GM19035 (cell line): ENCODE results near the gene IDNK.
A peak's percentile ranks its signal among the peaks of the same experiment; 100 is the strongest.
"Not testable (repeated sequence)": the region's sequence is repeated elsewhere in the genome, so short reads cannot be mapped to it uniquely, and the experiment has no call there.

Experiments used
- ATAC-seq: cut with Tn5 transposase; IDR thresholded peaks from one replicate; pipeline ENCODE4 v1.9.1; 2021; ENCODE audit not compliant: unreplicated experiment

Gene IDNK

GRCh38 chr9:83622939-83623678, at the start of gene IDNK:
IDNK (plus strand) TSS chr9:83623143; CDS start chr9:83623172, 29 bp downstream.
- ATAC-seq, result peak; percentile 86

DNA sequence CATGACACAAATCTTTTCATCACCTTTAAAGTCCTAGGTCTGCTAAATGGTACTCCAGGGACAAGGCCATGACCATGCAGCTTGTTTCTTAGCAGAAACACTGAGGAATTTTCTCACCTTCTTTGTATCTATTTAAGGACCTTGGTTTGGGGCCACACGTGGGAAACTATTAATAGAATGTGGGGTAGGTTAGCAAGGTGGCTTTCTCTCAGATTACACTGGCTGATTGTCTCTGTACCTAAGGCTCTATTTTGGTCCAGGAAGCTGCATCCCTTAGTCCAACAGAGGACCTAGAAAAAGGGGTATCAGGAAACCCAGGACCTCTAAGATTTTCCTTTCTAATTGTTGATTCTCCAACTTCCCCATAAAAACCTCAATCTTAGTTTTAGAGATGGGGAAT, 48.5 kb upstream of the IDNK start:
- no peak for ATAC-seq

GRCh38 chr9:83582029-83582428, 40.9 kb upstream of the IDNK start:
- no peak for ATAC-seq

DNA sequence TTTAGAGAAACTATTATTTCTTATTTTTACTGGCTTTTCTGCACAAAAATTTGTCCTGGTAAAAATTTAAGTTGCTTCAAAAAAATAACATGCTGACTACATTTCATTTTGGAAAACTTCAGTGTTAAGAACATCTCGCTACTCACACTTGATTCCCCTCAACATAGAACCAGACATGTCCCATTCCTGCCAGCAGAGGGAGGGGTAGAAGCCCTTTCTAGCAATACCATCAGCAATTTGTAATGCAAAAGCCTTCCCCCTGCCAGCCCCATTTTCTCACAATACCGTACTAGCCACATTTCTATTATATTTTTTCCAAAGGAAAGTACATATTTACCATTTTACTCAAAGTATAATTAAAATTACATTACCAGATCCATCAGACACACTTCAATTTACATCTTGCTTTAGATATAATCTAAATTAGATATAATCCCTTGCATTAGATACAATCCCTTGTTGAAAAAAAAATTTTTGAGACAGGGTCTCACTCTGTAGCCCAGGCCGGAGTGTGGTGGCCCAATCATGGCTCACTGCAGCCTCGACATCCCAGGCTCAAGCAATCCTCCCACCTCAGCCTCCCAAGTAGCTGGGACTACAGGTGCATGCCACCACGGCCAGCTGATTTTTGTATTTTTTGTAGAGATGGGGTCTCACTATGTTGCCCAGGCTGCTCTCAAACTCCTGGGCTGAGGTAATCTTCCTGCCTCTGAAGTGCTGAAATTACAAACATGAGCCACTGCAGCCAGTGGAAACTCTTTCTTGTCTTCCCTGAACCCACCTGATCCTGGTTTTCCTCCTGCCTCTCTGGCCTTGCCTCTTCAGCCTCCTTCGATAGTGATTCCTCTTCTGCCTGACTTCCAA, 39.6 kb upstream of the IDNK start:
- ATAC-seq, result no peak

DNA sequence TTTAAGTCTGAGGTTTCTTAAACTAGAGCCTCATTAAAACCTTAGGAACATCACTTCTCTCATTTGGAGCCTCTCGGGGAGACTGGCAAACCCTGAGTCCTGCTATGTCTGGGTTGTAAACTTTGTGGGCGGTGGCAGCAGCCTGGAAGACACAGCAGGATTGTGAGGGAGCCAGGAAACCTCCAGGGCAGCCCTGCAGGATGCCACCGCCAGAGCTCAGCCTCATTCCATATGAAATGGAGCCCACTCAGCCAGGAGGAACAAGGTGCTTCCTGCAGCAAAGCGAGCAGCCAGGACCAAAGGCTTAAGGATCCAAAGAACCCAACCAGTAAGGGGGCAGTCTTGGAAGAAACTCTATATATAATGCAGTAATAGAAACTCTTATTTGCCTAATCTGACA, 37.9 kb upstream of the IDNK start:
- ATAC-seq, result no peak

- ATAC-seq, result no peak
Measured at GRCh38 chr9:83588256-83588655, 34.7 kb upstream of the IDNK start.

DNA sequence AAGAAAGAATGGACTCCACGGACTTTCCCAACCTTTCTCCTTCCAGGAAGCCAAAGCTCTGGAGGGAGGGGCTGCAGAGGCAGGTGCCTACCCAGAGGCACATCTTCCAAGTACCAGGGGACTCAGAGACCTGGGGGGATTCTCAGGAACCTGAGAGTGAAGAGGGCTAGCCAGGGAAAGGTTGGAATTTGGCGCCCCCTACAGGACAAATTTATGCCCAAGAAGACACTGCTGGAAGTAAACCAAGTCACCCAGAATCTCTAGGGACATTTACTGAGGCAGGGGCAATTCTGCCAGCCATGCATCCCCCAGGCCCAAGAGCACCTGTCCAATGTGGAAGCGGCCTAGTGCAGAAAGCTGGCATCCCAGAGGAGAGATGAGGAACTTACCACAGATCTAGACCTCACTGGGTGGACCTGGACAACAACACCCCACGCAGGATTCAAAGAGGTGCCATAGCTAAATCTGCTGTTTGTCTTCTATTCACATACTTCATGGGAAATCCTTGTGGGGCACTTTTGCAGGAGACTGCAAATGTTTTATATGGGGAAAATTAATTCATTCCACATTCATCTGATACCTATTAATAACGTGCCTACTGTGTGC, 25.9 kb upstream of the IDNK start:
- ATAC-seq, result peak; percentile 56

- no peak for ATAC-seq
Measured at GRCh38 chr9:83598487-83598886, 24.5 kb upstream of the IDNK start.

DNA sequence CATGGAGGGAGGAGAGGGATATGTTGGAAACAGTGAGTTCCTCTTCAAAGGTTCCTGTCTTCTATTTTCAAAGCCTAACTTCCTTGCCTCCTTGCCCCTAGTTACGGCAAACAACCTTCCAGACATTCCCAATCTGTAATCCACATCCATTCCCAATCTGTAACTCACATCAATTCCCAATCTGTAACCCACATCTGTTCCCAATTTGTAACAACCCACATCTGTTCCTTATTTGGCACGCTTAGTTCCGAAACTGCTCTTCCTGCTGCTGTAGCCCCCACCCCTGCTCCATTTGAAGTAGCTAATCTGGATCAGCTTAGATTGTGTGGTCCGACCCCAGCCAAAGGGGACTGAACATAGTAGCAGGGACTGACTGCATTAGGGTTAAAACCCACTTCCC, 23.9 kb upstream of the IDNK start:
- ATAC-seq, result no peak

DNA sequence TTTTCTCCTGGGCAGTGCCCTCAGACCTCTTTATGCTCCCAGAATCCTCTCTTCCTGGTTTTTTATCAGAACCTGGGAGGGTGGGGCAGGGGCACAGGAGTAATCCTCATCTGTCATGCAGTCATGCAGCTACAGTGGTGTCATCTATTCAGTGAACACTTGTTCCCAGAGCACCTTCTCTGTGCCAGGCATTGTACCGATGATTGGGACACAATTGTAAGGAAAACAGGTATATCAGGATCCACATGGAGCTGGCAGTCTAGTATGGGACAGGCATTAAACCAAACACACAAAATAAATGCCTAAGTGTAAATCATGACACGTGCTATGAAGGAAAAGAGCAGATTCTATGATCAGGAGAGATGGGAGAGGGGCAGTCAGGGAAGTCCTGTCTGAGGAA, 21.5 kb upstream of the IDNK start:
- ATAC-seq, result no peak

- ATAC-seq, result not testable (repeated sequence)
Measured at GRCh38 chr9:83607620-83608019, 15.3 kb upstream of the IDNK start.

GRCh38 chr9:83613298-83613697, 9.6 kb upstream of the IDNK start:
- not testable (repeated sequence) for ATAC-seq

DNA sequence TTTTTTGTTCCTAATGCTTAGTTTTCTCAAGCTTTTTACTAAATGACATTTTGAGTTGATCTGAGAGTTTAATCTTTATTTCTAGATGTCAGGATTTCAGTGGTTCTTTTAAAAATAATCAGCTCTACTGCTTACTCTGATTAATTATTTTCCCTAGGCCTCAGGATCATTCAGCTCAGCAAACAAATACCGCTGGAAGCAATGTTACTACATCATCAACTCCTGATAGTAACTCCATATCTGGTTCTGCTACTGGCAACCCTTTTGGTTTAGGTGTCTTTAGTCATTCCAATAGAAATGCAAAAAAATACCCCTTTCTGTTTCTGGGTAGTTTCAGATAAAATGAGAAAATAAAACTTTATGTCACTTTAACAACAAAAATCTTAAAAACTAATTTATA, 5.6 kb upstream of the IDNK start:
- ATAC-seq, result no peak

- no peak for ATAC-seq
Measured at GRCh38 chr9:83620841-83621636, 1.9 kb upstream of the IDNK start.

DNA sequence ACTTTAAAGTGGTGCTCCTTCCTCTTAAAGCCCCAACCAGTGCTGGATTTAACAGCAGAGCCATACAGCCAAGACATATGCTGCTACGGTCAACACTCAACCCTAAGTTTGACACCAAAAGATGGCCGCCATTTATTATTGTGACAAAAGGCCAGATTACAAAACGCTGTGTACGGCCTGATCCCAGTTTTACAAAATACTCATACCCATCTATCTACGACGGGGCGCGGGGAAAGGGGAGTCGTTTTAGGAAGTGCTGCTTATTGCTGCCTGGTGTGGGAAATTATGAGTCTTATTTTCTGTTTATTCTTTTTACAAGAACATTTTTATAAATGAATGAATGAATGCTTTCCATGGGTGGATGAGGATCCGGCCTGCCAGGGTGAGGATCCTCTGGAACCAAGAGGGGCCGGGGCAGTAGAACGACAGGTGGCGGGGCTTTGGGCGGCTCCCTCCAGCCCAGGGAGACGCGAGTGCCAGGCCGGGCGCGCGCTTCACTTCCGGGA, 457 bp upstream of the IDNK start:
- ATAC-seq, result peak; percentile 54

DNA sequence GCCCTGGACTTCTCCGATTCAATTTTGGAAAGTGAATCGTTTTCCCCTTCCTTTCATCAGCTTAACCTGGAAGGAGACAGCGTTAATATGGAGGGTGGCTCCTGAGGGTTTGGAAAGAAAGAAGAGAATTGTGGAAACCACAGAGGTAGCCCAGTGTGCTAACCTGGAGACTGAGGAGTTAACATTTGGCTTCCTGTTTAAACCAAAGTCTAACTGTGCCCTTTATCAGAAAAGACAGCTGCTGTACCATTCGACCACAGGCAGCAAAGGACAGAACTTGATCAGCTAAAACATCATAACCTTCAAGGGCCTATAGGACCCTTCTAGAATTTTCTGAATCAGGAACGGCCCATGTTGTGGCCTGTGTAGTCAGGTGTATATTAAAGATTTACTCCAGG, 735 bp downstream of the IDNK start:
- peak; percentile 30 for ATAC-seq

DNA sequence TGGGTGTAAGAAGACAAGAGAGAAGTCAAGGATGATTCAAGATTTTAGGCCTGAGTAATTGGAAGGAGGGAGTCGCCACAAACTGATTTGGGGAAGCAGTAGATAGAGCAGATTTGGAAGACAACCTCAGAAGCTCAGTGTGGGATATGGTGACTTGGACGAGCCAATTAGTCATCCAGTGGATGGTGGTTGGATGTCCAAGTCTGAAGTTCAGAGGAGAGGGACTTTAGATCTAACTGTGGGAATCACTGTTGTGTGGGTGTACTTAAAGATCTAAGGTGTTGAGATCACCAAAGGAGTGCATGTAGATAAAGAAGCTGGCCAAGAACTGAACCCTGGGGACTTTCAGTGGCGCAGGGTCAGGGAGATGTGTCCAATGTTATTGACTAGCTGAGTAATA, 2.2 kb downstream of the IDNK start:
- no peak for ATAC-seq

- ATAC-seq, result no peak
Measured at GRCh38 chr9:83628540-83628939, 5.6 kb downstream of the IDNK start.

DNA sequence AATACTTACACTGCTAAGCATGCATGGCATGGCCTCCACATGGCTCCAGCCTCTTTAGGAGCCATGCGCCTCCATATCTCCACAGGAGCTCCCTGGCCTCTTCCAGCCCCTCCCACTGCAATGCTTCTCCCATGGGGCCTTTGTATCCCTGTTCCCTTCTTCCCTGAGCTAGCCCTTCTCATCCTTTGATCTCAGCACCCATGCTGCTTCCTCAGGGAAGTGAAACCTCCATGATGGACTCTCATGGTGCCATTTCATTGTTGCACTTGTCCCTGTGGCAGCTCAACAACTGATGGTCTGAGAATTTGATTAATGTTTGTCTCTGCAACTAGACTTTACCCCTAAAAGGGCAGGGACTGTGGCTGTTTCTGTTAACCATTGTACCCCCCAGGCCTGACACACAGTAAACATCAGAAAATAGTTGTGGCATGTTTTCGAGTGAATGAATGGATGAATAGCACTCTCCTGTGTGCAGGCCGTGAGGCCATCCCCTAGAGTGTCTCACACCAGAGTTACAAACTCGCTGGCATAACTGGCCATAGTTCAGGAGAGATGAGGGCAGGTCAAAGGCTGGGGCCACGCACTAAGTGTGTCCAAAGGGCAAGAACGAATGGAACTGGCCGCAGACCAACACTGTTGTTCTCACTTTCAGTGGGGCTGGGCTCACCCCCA, 6.6 kb downstream of the IDNK start:
- ATAC-seq, result no peak

- no peak for ATAC-seq
Measured at GRCh38 chr9:83630938-83631457, 8.1 kb downstream of the IDNK start.
